Tibial nerve (tissue), 4 donors: Measurements from ENCODE around the gene NFKBIA. TPM values are rescaled to one million over a fixed set of nuclear protein-coding genes. Genes with fewer than 3 reads are reported as not detected.

Source experiments
- DNase-seq, 2 donors: peaks; one replicate each; pipeline ENCODE4 v3.0.0-alpha.2; 2019; ENCODE audit warnings: low spot score in 2 of 2
- H3K27ac ChIP-seq, 4 donors: fragments of 200-600 bp; sonication (generic) in 3 of 4; one replicate each; pipeline ENCODE4 v1.5.1; 2017 to 2019; ENCODE audit warnings: mild to moderate bottlenecking in 1 of 4
- H3K27me3 ChIP-seq, 2 donors: fragments of 200-600 bp; sonication (generic) in 1 of 2; one replicate each; pipeline versions ENCODE4 v1.5.1 to v1.6.0; 2017 to 2019
- H3K36me3 ChIP-seq, 3 donors: fragments of 200-600 bp; sonication (generic); one replicate each; pipeline ENCODE4 v1.5.1; 2018 to 2019
- H3K4me1 ChIP-seq, 4 donors: fragments of 200-600 bp; sonication (generic) in 3 of 4; one replicate each; pipeline ENCODE4 v1.5.1; 2017 to 2019
- H3K4me3 ChIP-seq, 4 donors: fragments of 200-600 bp; sonication (generic) in 3 of 4; one replicate each; pipeline ENCODE4 v1.5.1; 2017 to 2019; ENCODE audit warnings: mild to moderate bottlenecking in 1 of 4, moderate library complexity in 1 of 4
- H3K9me3 ChIP-seq, 4 donors: fragments of 200-600 bp; sonication (generic) in 3 of 4; one replicate each; pipeline ENCODE4 v1.5.1; 2017 to 2019
- EP300 ChIP-seq, 2 donors: sonication (generic); formaldehyde crosslinking; IDR thresholded peaks; one replicate each; pipeline ENCODE4 v1.6.1; 2017; ENCODE audit warnings: antibody characterized with exemption in 2 of 2, mild to moderate bottlenecking in 1 of 2
- POLR2A ChIP-seq, 2 donors: fragments of 450-650 bp; IDR thresholded peaks; one replicate each; pipeline ENCODE4 v1.6.1; 2017; ENCODE audit warnings: antibody characterized with exemption in 2 of 2, mild to moderate bottlenecking in 2 of 2, moderate library complexity in 2 of 2
- WGBS, 2 donors: methylation state at CpG; one replicate each; pipeline ENCODE4 v1.1.5; 2018; 5-methylcytosine and 5-hydroxymethylcytosine counted together
- total RNA-seq, 4 donors: library from RNA; depleted of rRNA; stranded (reverse); fragments of >200 nt; gene quantifications; one replicate each; pipeline ENCODE4 v1.1.0, GENCODE V29; 2016
- TF ChIP-seq, protein P1 (sequence below), 5 experiments: fragments of 200-600 bp in 3 of 5; fragments of 450-650 bp in 2 of 5; sonication (generic) in 3 of 5; IDR thresholded peaks; one replicate each; pipeline ENCODE4 v1.5.1; 2016 to 2019; ENCODE audit warnings: antibody characterized with exemption in 5 of 5, mild to moderate bottlenecking in 3 of 5, moderate library complexity in 2 of 5

The NFKBIA gene
- total RNA-seq, 4 donors from 2014 or later: 631 to 1,165 (median 930) TPM

DNA sequence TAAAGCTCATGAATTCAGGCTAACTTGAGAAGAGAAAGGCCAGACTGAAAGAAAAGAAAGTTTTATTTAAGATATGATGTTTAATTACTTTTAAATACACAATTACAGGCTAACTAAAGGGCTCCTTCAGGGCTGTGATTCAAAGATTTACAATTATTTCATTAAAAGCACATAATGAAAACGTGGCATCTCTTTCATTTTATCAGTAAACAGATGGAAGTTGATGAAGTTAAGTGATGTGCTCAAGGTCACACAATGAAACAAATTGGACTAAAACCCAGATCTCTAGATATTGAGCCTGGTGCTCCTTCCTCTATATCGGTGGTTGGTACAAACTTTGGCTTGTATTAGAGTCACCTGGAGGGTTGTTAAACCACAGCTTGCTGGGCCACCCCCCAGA is 13.5 kb upstream of the NFKBIA start:
- Histone ChIP-seq H3K4me1 (peaks cover 0 to 22% (median 5%) of the 10 kb centered on the region in 4 donors), H3K27me3 (no peaks in the 10 kb centered on the region), H3K36me3 (no peaks in the 10 kb centered on the region), H3K4me3 (no peak overlapping the region), H3K27ac (no peak overlapping the region), H3K9me3 (no peaks in the 10 kb centered on the region)
- TF ChIP-seq EP300 (IDR thresholded peaks at IDR 0.05) (no peak), POLR2A (IDR thresholded peaks at IDR 0.05) (no peak)
- TF ChIP-seq, protein P1, sequence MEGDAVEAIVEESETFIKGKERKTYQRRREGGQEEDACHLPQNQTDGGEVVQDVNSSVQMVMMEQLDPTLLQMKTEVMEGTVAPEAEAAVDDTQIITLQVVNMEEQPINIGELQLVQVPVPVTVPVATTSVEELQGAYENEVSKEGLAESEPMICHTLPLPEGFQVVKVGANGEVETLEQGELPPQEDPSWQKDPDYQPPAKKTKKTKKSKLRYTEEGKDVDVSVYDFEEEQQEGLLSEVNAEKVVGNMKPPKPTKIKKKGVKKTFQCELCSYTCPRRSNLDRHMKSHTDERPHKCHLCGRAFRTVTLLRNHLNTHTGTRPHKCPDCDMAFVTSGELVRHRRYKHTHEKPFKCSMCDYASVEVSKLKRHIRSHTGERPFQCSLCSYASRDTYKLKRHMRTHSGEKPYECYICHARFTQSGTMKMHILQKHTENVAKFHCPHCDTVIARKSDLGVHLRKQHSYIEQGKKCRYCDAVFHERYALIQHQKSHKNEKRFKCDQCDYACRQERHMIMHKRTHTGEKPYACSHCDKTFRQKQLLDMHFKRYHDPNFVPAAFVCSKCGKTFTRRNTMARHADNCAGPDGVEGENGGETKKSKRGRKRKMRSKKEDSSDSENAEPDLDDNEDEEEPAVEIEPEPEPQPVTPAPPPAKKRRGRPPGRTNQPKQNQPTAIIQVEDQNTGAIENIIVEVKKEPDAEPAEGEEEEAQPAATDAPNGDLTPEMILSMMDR (IDR thresholded peaks at IDR 0.05): no peak
- 73 to 77% methylated on average over 2 of the region's 2 CpGs for WGBS, 2 donors
- DNase-seq: no peak

DNA sequence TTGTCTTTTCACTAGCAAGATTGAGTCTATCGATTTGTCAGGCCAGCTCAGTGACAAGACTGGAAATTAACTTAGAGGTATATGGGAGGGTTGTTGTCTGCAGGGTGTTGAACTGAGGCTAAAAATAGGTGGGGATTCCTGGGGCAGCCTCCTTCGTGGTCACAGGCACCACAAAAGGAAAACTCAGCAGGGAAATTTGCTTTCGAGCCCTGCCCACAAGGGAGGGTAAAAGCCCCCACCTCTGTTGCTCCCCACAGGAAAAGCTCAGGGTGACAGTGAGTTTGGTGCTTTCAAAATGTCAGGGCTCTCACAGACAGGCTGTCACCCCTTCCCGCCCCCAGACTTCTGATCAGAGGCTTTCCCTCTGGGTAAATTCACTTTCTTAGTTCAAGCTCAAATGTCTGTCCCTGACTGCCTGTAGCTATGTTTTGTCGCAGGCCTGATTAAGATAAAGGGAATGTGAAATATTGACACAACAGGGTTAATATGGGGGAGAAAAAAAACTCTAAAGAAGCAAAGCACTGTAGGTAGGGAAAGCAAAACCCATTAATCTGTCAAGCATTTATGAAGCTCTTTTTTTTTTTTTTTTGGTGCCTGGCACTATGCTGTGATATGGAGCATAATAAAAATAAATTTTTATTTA is 11.7 kb upstream of the NFKBIA start:
- TF ChIP-seq POLR2A (IDR thresholded peaks at IDR 0.05): no peak
- TF ChIP-seq EP300 (IDR thresholded peaks at IDR 0.05): no peak
- TF ChIP-seq, protein P1 (IDR thresholded peaks at IDR 0.05): no peak
- no peak for DNase-seq
- Histone ChIP-seq H3K36me3 (no peaks in the 10 kb centered on the region), H3K4me3 (no peak overlapping the region), H3K27me3 (no peaks in the 10 kb centered on the region), H3K4me1 (peaks cover 0 to 19% (median 3%) of the 10 kb centered on the region in 4 donors), H3K9me3 (no peaks in the 10 kb centered on the region), H3K27ac (no peak overlapping the region)
- WGBS, 2 donors: 39 to 45% methylated on average over 5 of the region's 5 CpGs

DNA sequence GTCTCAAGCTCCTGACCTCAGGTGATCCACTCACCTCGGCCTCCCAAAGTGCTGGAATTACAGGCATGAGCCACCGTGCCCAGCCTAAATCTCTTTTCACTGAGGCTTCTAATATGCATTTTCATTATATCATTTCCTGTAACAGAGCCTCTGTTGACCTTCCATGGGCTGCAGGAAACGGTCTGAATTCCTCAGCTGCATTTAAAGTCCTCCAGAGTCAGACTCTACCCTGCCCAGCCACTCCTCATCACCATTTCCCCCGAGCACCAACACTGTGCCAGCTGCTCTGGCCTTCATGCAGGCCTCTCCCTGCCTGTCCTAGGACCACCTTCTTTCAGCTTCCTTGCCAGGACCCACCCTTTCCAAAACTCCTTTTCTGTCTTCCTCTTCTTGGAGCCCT is 9.8 kb upstream of the NFKBIA start:
- TF ChIP-seq POLR2A (IDR thresholded peaks at IDR 0.05) (no peak), EP300 (IDR thresholded peaks at IDR 0.05) (no peak)
- TF ChIP-seq, protein P1 (IDR thresholded peaks at IDR 0.05): no peak
- Histone ChIP-seq H3K27ac (peak overlapping the region in 2 of 4 donors; percentile 18 to 36), H3K4me1 (peaks cover 0 to 22% (median 3%) of the 10 kb centered on the region in 4 donors), H3K9me3 (no peaks in the 10 kb centered on the region), H3K27me3 (no peaks in the 10 kb centered on the region), H3K4me3 (no peak overlapping the region), H3K36me3 (no peaks in the 10 kb centered on the region)
- no peak for DNase-seq
- WGBS, 2 donors: 26 to 32% methylated on average over 4 of the region's 4 CpGs

DNA sequence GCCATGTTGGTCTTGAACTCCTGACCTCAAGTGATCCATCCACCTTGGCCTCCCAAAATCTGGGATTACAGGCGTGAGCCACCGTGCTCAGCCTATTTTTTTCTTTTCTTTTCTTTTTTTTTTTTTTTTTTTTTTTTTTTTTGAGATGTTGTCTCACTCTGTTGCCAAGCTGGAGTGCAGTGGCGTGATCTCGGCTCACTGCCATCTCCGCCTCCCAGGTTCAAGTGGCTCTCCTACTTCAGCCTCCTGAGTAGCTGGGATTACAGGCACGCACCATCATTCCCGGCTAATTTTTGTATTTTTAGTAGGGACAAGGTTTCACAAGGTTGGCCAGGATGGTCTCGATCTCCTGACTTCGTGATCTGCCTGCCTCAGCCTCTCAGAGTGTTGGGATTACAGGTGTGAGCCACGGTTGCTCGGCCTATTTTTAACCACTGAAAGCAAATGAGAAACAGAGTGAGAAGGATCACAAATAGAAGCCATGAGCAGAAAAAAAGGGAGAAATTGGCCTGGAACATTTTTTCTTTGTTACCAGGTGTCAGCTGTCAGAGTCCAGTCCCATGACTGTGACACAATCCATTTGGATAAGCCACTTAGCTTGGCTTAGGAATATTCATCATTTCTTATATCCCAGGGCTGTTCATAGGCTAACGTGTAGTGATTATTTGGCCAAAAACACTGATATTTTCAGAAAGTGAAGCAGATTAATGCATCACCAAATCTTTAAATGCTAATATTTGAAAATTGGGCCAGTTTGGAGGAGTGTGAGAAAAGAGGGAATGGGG is 7.9 kb upstream of the NFKBIA start:
- Histone ChIP-seq H3K4me3 (no peak overlapping the region), H3K36me3 (no peaks in the 10 kb centered on the region), H3K4me1 (peaks cover 0 to 35% (median 3%) of the 10 kb centered on the region in 4 donors), H3K27me3 (no peaks in the 10 kb centered on the region), H3K9me3 (no peaks in the 10 kb centered on the region), H3K27ac (no peak overlapping the region)
- TF ChIP-seq, protein P1 (IDR thresholded peaks at IDR 0.05): no peak
- no peak for TF ChIP-seq POLR2A (IDR thresholded peaks at IDR 0.05)
- TF ChIP-seq EP300 (IDR thresholded peaks at IDR 0.05): no peak
- no peak for DNase-seq
- 85 to 94% methylated on average over 12 of the region's 12 CpGs for WGBS, 2 donors

DNA sequence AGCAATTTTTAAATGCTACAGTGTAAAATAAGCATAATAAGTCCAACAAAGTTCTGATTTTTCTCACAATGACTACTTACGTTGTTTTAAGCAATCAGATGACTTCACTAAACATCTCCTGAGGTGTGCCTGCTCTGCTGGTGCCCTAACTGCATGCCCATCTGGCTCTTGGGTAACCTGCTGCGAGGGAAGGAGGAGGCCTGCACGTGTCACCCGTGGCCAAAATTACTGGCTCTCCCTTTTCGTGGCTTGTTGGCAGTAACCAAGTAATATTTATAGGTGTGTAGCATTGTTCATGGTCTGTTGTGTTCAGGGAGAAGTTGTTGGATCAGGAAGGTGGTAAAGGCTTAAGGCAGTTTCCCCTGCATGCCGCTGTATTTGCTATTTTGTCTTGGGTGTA is 6.3 kb upstream of the NFKBIA start:
- H3K9me3 ChIP-seq: no peaks in the 10 kb centered on the region
- H3K4me1 ChIP-seq: peaks cover 0 to 50% (median 13%) of the 10 kb centered on the region in 4 donors
- no peak for TF ChIP-seq EP300 (IDR thresholded peaks at IDR 0.05)
- TF ChIP-seq, protein P1 (IDR thresholded peaks at IDR 0.05): no peak
- no peak for TF ChIP-seq POLR2A (IDR thresholded peaks at IDR 0.05)
- 89 to 92% methylated on average over 6 of the region's 6 CpGs for WGBS, 2 donors
- H3K36me3 ChIP-seq: no peaks in the 10 kb centered on the region
- no peak overlapping the region for H3K4me3 ChIP-seq
- no peak for DNase-seq
- H3K27ac ChIP-seq: no peak overlapping the region
- H3K27me3 ChIP-seq: no peaks in the 10 kb centered on the region
